Activated CD8-positive, alpha-beta memory T cell treated with anti-CD3 and anti-CD28 coated beads for 4 hours (primary cell): ENCODE measurements around the gene CYSTM1.
"Not testable (repeated sequence)": the region's sequence is repeated elsewhere in the genome, so short reads cannot be mapped to it uniquely, and the experiment has no call there.

Experiments used
- DNase-seq, 2 donors: peaks; one replicate each; pipeline ENCODE4 v3.0.0-alpha.2; 2020; ENCODE audit warnings: low read depth in 2 of 2

Gene CYSTM1

GRCh38 chr5:140150201-140150600 lies 24.8 kb upstream of the CYSTM1 start:
- DNase-seq, result no peak

GRCh38 chr5:140151144-140152021 lies 23.6 kb upstream of the CYSTM1 start:
- no peak for DNase-seq

GRCh38 chr5:140152022-140152999 lies 22.7 kb upstream of the CYSTM1 start:
- no peak for DNase-seq

- no peak for DNase-seq
Measured at GRCh38 chr5:140153255-140153654, 21.7 kb upstream of the CYSTM1 start.

GRCh38 chr5:140153905-140154304 lies 21.1 kb upstream of the CYSTM1 start:
- DNase-seq, result no peak

- DNase-seq, result not testable (repeated sequence)
Measured at GRCh38 chr5:140154710-140155381, 20.1 kb upstream of the CYSTM1 start.

- DNase-seq, result peak; percentile 63 to 68
Measured at GRCh38 chr5:140157032-140157781, 17.8 kb upstream of the CYSTM1 start.

GRCh38 chr5:140159014-140159927 lies 15.7 kb upstream of the CYSTM1 start:
- no peak for DNase-seq

- DNase-seq, result no peak
Measured at GRCh38 chr5:140162275-140162674, 12.7 kb upstream of the CYSTM1 start.

GRCh38 chr5:140162781-140163180 lies 12.2 kb upstream of the CYSTM1 start:
- no peak for DNase-seq

- DNase-seq, result no peak
Measured at GRCh38 chr5:140165101-140165922, 9.7 kb upstream of the CYSTM1 start.

- DNase-seq, result no peak
Measured at GRCh38 chr5:140165923-140166270, 9.1 kb upstream of the CYSTM1 start.

- no peak for DNase-seq
Measured at GRCh38 chr5:140166911-140167310, 8.1 kb upstream of the CYSTM1 start.

- DNase-seq, result no peak
Measured at GRCh38 chr5:140168371-140168770, 6.6 kb upstream of the CYSTM1 start.

GRCh38 chr5:140169410-140169809 lies 5.6 kb upstream of the CYSTM1 start:
- DNase-seq, result no peak

GRCh38 chr5:140172483-140172882 lies 2.5 kb upstream of the CYSTM1 start:
- no peak for DNase-seq

- DNase-seq, result no peak
Measured at GRCh38 chr5:140174014-140174413, 974 bp upstream of the CYSTM1 start.

GRCh38 chr5:140175367-140176030 lies 511 bp downstream of the CYSTM1 start:
- DNase-seq, result peak; percentile 16 to 28

- DNase-seq, result no peak
Measured at GRCh38 chr5:140176031-140176387, 1.0 kb downstream of the CYSTM1 start.
